Caco-2 (cell line): ENCODE measurements around the gene SLC29A3. TPM values are rescaled to one million over a fixed set of nuclear protein-coding genes. Genes with fewer than 3 reads are reported as not detected.

Experiments
- BruUV-seq: library from RNA; stranded (reverse); fragments of 400-500 nt; replicated peaks from 2 replicates; lab custom pipeline; 2021; lab: Mats Ljungman, UMichigan
- CTCF ChIA-PET: fragments of 300-600 bp; sonication (Branson Sonifier 250); formaldehyde crosslinking; loops from one replicate; lab custom pipeline; 2022; ENCODE audit warnings: antibody characterized with exemption; lab: Charles Lee
- POLR2A ChIA-PET: fragments of 300-600 bp; sonication (Branson Sonifier 250); formaldehyde crosslinking; loops from one replicate; lab custom pipeline; 2022; ENCODE audit warnings: antibody characterized with exemption; lab: Charles Lee
- DNase-seq, 2 experiments: peaks; one replicate each; pipeline versions ENCODE4 v3.0.0 to v3.0.0-alpha.2; 2020 to 2022
- H3K27me3 ChIP-seq: replicated peaks from 2 replicates; pipeline ENCODE4 v1.6.0; 2011; ENCODE audit warnings: low read length; ENCODE audit not compliant: control insufficient read depth, insufficient read depth
- H3K36me3 ChIP-seq: 2 replicates; pipeline ENCODE4 v1.5.1; 2011; ENCODE audit warnings: low read length; ENCODE audit not compliant: control insufficient read depth, insufficient read depth
- H3K4me1 ChIP-seq: fragments of 250-450 bp; sonication (Bioruptor Pico); 2 replicates; pipeline ENCODE4 v1.5.1; 2020; ENCODE audit warnings: mild to moderate bottlenecking
- H3K4me3 ChIP-seq: 2 replicates; pipeline ENCODE4 v1.5.1; 2011; ENCODE audit warnings: low read depth, mild to moderate bottlenecking, control low read depth, low read length
- H3K9me3 ChIP-seq: fragments of 250-450 bp; sonication (Bioruptor Pico); 2 replicates; pipeline ENCODE4 v1.5.1; 2020; ENCODE audit warnings: mild to moderate bottlenecking, moderate library complexity
- H3K27ac Mint-ChIP-seq: one replicate; pipeline ENCODE4 v1.8.0; 2022; ENCODE audit warnings: mixed read lengths; ENCODE audit not compliant: unreplicated experiment
- H3K27me3 Mint-ChIP-seq: one replicate; pipeline ENCODE4 v1.8.0; 2022; ENCODE audit warnings: mixed read lengths; ENCODE audit not compliant: insufficient read depth, unreplicated experiment
- H3K36me3 Mint-ChIP-seq: one replicate; pipeline ENCODE4 v1.8.0; 2022; ENCODE audit warnings: mild to moderate bottlenecking, mixed read lengths; ENCODE audit not compliant: insufficient read depth, unreplicated experiment
- H3K4me1 Mint-ChIP-seq: one replicate; pipeline ENCODE4 v1.8.0; 2022; ENCODE audit warnings: low read depth, mixed read lengths; ENCODE audit not compliant: unreplicated experiment
- H3K4me3 Mint-ChIP-seq: one replicate; pipeline ENCODE4 v1.8.0; 2022; ENCODE audit warnings: mild to moderate bottlenecking, moderate library complexity, mixed read lengths; ENCODE audit not compliant: unreplicated experiment
- H3K9me3 Mint-ChIP-seq: one replicate; pipeline ENCODE4 v1.8.0; 2022; ENCODE audit warnings: mixed read lengths; ENCODE audit not compliant: unreplicated experiment
- intact Hi-C: fragments of 100-400 bp; cut with micrococcal nuclease; formaldehyde crosslinking; loops from one replicate; pipeline ENCODE4 v1.10.0; 2022; ENCODE audit not compliant: unreplicated experiment
- total RNA-seq: library from RNA; stranded (reverse); gene quantifications from 2 replicates; pipeline ENCODE4 v1.2.3, GENCODE V29; 2022
- TF ChIP-seq, protein P1 (sequence below), 2 experiments: fragments of 200-600 bp in 1 of 2; IDR thresholded peaks; 1 replicate in 1 of 2; 2 replicates in 1 of 2; pipeline versions ENCODE4 v1.5.1 to v1.8.0; 2011 to 2022; ENCODE audit warnings: antibody characterized with exemption in 1 of 2, control low read depth in 1 of 2, inconsistent platforms in 1 of 2, low read depth in 1 of 2, low read length in 1 of 2, mild to moderate bottlenecking in 1 of 2, moderate library complexity in 1 of 2; ENCODE audit not compliant: insufficient read depth in 1 of 2, severe bottlenecking in 1 of 2, unreplicated experiment in 1 of 2

The SLC29A3 gene
- total RNA-seq, 1 experiment from 2014 or later: 20.7 TPM

- H3K4me1 ChIP-seq: no peaks in the 10 kb centered on the region
- H3K36me3 Mint-ChIP-seq: peaks cover 6% of the 10 kb centered on the region
- H3K4me3 Mint-ChIP-seq: no peak overlapping the region
- H3K27me3 ChIP-seq: no peaks in the 10 kb centered on the region
- no peaks in the 10 kb centered on the region for H3K27me3 Mint-ChIP-seq
- BruUV-seq: no TSS peak
- H3K36me3 ChIP-seq: no peaks in the 10 kb centered on the region
- TF ChIP-seq, protein P1, sequence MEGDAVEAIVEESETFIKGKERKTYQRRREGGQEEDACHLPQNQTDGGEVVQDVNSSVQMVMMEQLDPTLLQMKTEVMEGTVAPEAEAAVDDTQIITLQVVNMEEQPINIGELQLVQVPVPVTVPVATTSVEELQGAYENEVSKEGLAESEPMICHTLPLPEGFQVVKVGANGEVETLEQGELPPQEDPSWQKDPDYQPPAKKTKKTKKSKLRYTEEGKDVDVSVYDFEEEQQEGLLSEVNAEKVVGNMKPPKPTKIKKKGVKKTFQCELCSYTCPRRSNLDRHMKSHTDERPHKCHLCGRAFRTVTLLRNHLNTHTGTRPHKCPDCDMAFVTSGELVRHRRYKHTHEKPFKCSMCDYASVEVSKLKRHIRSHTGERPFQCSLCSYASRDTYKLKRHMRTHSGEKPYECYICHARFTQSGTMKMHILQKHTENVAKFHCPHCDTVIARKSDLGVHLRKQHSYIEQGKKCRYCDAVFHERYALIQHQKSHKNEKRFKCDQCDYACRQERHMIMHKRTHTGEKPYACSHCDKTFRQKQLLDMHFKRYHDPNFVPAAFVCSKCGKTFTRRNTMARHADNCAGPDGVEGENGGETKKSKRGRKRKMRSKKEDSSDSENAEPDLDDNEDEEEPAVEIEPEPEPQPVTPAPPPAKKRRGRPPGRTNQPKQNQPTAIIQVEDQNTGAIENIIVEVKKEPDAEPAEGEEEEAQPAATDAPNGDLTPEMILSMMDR (IDR thresholded peaks at IDR 0.05; ENCODE audit: insufficient read depth in 1 of 2, low read depth in 1 of 2, low read length in 1 of 2, severe bottlenecking in 1 of 2, unreplicated experiment in 1 of 2): no peak
- no peak overlapping the region for H3K27ac Mint-ChIP-seq
- CTCF ChIA-PET: no interaction called here
- no peak for DNase-seq
- no peaks in the 10 kb centered on the region for H3K9me3 ChIP-seq
- H3K4me1 Mint-ChIP-seq: no peaks in the 10 kb centered on the region
- H3K9me3 Mint-ChIP-seq: no peaks in the 10 kb centered on the region
- no peak overlapping the region for H3K4me3 ChIP-seq
- intact Hi-C loops: no loop called here
- POLR2A ChIA-PET: no interaction called here
Observed at GRCh38 chr10:71299071-71299785, 19.8 kb upstream of the SLC29A3 start.

DNA sequence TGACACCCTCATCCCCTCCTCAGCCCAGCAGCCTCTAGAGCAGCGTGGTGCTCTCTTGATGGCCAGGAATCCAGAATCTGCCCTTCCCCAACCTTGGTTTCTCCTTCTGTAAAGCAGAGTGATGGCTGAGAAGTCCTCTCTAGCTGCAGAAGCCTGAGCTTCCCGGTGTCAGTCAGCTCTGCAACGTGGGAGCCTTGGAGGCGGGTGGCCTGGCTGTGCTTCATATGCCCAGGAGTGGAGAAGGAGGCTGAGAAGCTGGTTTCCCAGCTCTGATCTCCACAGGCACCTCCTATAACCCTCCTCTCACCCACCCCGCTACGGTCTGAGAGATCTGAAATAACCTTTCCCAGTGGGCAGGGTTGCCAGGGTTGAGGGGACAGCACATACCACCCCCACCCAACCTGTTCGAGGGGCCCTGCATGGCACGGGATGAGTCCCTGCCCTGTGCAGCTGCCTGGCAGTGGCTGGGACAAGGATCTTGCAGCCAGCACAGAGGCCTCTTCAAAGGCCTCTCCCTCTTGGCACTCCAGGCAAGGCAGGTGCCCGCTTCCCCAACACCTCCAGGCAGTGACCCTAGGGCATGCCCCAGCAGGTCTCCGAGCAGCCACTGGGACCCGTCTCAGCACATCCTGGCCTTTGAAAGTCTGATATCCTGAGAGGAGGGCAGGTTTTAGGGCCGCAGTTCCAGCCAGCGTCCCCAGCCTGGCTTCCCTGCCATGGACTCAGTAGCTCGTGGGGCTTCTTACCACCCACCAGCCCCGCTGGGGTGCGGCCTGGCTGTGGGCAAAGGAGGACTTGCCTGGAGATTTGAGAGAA, 18.3 kb upstream of the SLC29A3 start:
- no peaks in the 10 kb centered on the region for H3K36me3 ChIP-seq
- H3K4me1 ChIP-seq: no peaks in the 10 kb centered on the region
- CTCF ChIA-PET: no interaction called here
- Mint-ChIP-seq H3K4me3 (no peak overlapping the region), H3K27ac (no peak overlapping the region), H3K27me3 (no peaks in the 10 kb centered on the region), H3K9me3 (no peaks in the 10 kb centered on the region), H3K36me3 (peaks cover 6% of the 10 kb centered on the region), H3K4me1 (no peaks in the 10 kb centered on the region)
- no peak for DNase-seq
- no TSS peak for BruUV-seq
- no peaks in the 10 kb centered on the region for H3K9me3 ChIP-seq
- POLR2A ChIA-PET: no interaction called here
- H3K4me3 ChIP-seq: no peak overlapping the region
- H3K27me3 ChIP-seq: no peaks in the 10 kb centered on the region
- TF ChIP-seq, protein P1 (IDR thresholded peaks at IDR 0.05; ENCODE audit: insufficient read depth in 1 of 2, low read depth in 1 of 2, low read length in 1 of 2, severe bottlenecking in 1 of 2, unreplicated experiment in 1 of 2): no peak
- intact Hi-C loops: no loop called here

DNA sequence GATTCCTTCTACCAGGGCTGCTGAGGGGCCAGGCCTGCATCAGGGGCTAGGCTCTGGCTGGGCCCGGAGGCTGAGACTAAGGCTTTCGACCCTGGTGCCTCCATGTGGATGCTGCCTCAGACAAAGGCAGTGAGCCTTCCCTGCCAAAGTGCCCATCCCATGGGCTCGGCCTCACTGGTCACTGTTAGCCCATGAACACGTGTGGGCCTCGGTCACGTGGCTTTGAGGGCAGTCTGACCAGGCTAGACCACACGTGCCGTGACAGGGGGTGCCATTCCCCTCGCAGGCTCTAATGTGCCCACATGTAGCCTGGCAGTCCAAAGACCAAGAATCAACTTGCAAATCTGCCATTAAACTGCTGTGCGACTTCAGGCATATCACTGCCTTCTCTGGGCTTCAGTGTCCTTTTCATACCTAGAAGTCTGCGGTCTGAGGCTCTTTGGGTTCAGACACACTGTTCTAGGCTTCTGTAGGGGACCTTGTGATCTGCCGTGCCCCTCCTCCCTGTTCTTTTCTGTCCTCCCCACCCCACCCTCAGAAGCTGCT, 17.6 kb upstream of the SLC29A3 start:
- intact Hi-C loops: no loop called here
- H3K9me3 ChIP-seq: no peaks in the 10 kb centered on the region
- DNase-seq: no peak
- Mint-ChIP-seq H3K9me3 (no peaks in the 10 kb centered on the region), H3K4me3 (no peak overlapping the region), H3K27me3 (no peaks in the 10 kb centered on the region), H3K27ac (no peak overlapping the region), H3K36me3 (peaks cover 6% of the 10 kb centered on the region), H3K4me1 (no peaks in the 10 kb centered on the region)
- POLR2A ChIA-PET: no interaction called here
- no peaks in the 10 kb centered on the region for H3K4me1 ChIP-seq
- TF ChIP-seq, protein P1 (IDR thresholded peaks at IDR 0.05; ENCODE audit: insufficient read depth in 1 of 2, low read depth in 1 of 2, low read length in 1 of 2, severe bottlenecking in 1 of 2, unreplicated experiment in 1 of 2): no peak
- H3K36me3 ChIP-seq: no peaks in the 10 kb centered on the region
- H3K27me3 ChIP-seq: no peaks in the 10 kb centered on the region
- CTCF ChIA-PET: interaction anchor here (0.6 to 1.4 kb wide), 3 partner anchors 11 to 95 kb away, joined by 3 to 4 read pairs (median 3); no protein-coding TSS in a partner anchor
- no peak overlapping the region for H3K4me3 ChIP-seq
- BruUV-seq: no TSS peak
